HG02870 (cell line): ENCODE data around the gene FAM120C.

ENCODE experiments used
- ATAC-seq: cut with Tn5 transposase; IDR thresholded peaks from one replicate; pipeline ENCODE4 v1.9.1; 2021; ENCODE audit warnings: mild to moderate bottlenecking, moderate library complexity; ENCODE audit not compliant: unreplicated experiment

FAM120C gene

GRCh38 chrX:54182864-54183613 lies at the start of gene FAM120C:
TSS of gene FAM120C (minus strand) at chrX:54183254. CDS start at chrX:54183198, 56 bp downstream.
- ATAC-seq, result peak; percentile 56

GRCh38 chrX:54230435-54231148 lies 47.5 kb upstream of the FAM120C start:
- no peak for ATAC-seq

GRCh38 chrX:54223581-54223980 lies 40.5 kb upstream of the FAM120C start:
- no peak for ATAC-seq

GRCh38 chrX:54213603-54214002 lies 30.5 kb upstream of the FAM120C start:
- ATAC-seq, result no peak

GRCh38 chrX:54208531-54208930 lies 25.5 kb upstream of the FAM120C start:
- no peak for ATAC-seq

GRCh38 chrX:54198262-54198661 lies 15.2 kb upstream of the FAM120C start:
- ATAC-seq, result no peak

GRCh38 chrX:54194982-54195588 lies 12.0 kb upstream of the FAM120C start:
- no peak for ATAC-seq

- no peak for ATAC-seq
Observed at GRCh38 chrX:54193085-54193821, 10.2 kb upstream of the FAM120C start.

GRCh38 chrX:54184474-54184873 lies 1.4 kb upstream of the FAM120C start:
- ATAC-seq, result no peak

GRCh38 chrX:54182194-54182863 lies 725 bp downstream of the FAM120C start:
- ATAC-seq, result peak; percentile 60

- ATAC-seq, result no peak
Observed at GRCh38 chrX:54181202-54181953, 1.7 kb downstream of the FAM120C start.

- ATAC-seq, result no peak
Observed at GRCh38 chrX:54180403-54180802, 2.7 kb downstream of the FAM120C start.

GRCh38 chrX:54178100-54178940 lies 4.7 kb downstream of the FAM120C start:
- peak; percentile 40 for ATAC-seq

GRCh38 chrX:54177306-54177705 lies 5.7 kb downstream of the FAM120C start:
- ATAC-seq, result no peak

- ATAC-seq, result no peak
Observed at GRCh38 chrX:54173791-54174190, 9.3 kb downstream of the FAM120C start.

- ATAC-seq, result no peak
Observed at GRCh38 chrX:54172455-54172854, 10.6 kb downstream of the FAM120C start.

GRCh38 chrX:54171527-54172250 lies 11.4 kb downstream of the FAM120C start:
- ATAC-seq, result no peak

GRCh38 chrX:54171091-54171490 lies 12.0 kb downstream of the FAM120C start:
- ATAC-seq, result no peak
